NCI-H187 (cell line): Measurements from ENCODE around the gene PCK2.

ENCODE experiments used
- DNase-seq, 2 experiments: peaks; one replicate each; lab custom pipeline; 2025; lab: John Stamatoyannopoulos, UW

The PCK2 gene

DNA sequence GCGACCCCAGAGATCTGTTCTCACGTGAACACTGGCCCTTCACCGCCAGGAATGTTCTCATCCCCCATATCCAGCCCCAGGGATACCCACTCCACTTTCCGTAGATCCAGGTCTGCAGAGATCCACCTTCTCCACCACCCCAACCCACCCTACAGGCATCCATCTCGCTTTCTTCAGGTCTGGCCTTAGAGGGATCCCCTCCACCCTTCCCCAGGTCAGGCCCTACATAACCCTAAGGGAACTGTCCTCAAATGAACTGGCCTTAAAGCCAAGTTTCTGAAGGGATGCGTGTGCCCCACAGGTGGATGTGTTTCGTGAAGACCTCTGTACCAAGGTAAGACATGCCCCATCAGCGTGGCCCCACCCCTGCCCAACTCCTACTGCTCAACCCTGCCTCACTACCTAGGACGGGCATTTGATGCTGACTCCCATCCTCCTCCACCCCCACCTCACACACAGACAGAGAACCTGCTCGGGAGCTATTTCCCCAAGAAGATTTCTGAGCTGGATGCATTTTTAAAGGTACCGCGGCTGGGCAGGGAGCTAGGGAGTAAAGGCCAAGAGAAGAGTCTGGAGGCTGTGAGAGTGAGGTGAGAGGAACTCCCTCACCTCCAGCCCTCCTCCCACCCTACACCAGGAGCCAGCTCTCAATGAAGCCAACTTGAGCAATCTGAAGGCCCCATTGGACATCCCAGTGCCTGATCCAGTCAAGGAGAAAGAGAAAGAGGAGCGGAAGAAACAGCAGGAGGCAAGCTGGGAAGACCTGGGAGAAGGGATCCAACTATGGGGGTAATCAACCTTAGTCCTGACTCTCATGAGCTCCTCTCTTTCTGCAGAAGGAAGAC lies 42.8 kb downstream of the PCK2 start:
- no peak for DNase-seq

DNA sequence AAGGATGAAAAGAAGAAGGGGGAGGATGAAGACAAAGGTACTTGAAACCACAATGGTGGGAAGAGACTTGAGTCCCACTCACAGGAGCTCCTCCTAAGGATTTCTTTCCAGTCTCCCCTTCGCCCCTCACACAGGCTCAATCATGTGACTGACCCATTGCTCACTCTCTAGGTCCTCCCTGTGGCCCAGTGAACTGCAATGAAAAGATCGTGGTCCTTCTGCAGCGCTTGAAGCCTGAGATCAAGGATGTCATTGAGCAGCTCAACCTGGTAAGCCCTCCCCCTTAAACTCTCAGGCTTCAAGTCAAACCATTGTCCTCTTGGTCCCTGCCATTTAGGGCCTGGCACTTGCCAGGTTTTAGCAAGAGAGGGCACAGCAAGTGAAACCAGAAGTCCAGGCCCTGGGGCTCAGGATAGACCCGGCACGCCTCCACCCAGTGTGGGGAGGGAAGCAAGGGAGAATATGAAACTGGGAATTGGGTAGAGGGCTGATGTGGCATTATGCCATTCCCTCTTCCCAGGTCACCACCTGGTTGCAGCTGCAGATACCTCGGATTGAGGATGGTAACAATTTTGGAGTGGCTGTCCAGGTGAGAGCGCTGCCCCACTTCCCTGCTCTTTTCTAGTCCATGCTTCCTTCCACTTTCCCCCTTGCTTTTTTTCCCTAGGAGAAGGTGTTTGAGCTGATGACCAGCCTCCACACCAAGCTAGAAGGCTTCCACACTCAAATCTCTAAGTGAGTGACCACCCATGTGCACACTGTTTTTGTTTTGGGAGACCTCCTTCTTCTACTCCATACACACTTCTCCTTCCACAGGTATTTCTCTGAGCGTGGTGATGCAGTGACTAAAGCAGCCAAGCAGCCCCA lies 43.7 kb downstream of the PCK2 start:
- no peak for DNase-seq

DNA sequence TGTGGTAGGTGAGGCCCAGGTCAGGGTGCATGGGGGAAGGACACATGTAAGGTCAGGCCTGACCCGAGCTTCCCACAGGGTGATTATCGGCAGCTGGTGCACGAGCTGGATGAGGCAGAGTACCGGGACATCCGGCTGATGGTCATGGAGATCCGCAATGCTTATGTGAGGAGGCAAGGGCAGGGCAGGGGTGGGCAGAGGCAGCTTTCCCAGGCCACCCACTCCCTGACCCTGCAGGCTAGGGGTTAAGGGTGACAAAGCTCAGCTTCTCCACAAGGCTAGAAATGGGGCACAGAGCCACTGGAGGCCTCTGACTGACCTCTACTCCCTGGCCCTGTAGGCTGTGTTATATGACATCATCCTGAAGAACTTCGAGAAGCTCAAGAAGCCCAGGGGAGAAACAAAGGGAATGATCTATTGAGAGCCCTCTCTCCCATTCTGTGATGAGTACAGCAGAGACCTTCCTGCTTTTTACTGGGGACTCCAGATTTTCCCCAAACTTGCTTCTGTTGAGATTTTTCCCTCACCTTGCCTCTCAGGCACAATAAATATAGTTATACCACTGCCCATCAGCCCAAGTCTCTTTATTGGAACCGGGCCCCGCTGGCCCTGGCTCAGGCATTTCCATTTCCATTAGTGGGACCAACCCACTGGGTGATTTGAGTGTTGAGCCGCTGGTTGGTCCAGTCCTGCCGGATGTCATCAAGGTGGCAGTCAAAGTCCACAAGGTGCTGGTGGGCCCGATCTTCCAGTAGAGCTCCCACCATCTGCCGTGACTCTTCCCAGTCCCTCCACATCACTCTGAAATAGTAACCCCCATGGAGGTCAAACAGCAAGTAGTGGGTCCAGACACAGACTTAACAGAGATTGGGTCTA lies 44.5 kb downstream of the PCK2 start:
- DNase-seq = no peak

DNA sequence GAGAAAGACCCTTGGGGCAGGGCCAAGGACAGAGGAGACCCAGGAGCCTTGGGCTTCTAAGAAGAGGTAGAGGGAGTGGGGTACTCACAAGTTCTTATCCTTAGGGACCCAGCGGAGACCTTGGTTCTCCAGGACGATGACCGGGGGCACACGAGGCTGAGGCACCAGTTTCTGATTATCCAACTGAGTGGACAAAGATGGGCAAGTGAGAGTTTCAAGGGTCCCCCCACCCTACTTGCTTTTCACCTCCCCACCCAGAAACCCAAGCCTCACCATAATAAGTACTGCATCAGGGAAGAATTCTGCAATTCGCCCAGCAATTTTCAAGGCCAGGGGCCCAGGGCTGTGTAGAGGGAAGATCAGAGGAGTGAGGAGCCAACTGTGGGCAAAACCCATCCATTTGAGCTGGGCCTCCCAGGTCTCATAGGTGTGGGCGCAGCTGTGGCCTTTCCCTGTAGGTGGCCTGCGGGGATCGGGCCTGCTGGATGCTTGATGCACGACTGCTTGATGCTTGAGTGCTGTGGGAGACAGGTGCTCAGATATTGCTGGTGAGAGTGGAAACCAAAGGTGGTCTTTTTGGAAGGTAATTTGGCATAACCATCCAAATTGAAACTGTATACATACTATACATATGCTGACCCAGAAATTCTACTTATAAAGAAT lies 45.3 kb downstream of the PCK2 start:
- no peak for DNase-seq

DNA sequence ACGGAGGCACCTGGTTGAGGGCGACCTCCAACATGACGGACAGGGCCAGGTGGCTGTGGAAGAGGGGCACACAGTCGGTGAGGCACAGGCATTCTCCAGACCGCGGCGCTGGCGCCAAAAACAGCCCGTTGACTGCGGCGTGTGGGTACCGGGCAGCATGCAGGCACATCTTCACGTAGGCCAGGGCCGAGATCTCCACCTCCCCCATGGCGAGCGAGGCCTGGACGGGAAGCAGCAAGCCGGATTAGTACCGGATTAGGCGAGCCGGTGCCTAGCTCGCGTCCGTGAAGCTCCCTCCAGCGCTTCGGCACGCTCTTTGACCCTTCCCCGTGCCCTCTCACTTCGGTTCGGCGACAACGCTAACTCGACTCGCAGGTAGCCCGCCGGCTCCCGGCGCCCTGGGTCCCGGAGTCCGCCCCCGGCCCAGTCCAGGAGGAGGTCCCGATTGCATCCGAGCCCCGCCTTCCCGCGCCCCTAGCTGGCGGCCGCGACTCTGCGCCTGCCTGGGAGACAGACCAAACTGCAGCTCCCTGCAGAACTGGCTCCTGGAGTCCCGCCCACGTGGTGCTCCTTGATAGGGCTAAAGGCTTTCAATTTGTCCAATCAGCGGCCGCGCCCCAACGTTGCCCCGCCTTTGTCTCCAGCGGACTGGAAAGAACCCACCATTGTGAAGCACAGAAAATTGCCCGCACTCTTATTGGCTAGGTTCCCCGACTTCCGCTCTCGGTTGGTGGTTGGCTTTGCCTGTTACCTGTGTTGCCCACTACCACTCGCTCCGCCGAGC lies 47.2 kb downstream of the PCK2 start, which contains the start of gene EMC9:
Gene EMC9, minus strand, starts transcription at position 495 of the 784 bp plus-strand sequence. Its CDS starts 287 bp downstream, at position 208.
- peak; percentile 99 to 100 for DNase-seq

DNA sequence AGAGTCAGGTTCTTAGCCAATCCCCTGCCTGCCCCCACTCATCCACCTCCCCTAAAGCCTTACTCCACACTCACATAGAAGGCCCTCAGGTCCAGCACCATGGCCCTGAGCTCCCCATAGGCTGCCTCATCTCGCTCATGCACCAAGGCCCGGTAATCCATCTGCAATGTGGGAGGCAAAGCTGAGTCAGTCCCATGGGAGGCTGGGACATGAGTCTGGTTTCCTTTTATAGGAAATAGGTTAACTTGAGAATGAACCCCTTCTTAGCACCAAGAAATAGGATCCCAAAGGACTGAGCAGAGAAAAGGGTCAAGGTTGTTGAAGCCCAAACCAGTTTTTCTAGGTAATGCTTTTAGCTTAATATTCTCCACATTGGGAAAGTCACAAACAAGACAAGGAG lies 49.4 kb downstream of the PCK2 start:
- DNase-seq = no peak

DNA sequence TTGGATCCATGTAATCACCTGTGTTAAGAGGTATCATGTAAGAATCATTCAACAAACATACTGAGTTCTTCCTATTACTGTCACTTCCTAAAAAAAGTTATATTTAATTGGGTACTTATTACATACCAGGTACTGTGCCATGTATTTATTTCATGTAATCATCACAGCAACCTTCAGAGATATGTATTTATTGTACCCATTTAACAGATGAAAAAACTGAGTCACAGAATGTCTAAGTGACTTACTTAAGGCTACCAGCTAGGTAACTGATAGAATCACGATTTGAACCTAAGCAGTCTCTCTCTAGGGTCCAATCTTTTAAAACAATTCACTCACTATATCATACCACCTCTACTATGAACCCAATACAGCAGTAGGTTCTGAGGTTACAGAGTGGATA lies 50.3 kb downstream of the PCK2 start:
- no peak for DNase-seq

GRCh38 chr14:24145219-24145618 lies 51.1 kb downstream of the PCK2 start:
- no peak for DNase-seq

- peak in 1 of 2 experiments; percentile 87 for DNase-seq
These were observed 51.8 kb downstream of the PCK2 start for GRCh38 chr14:24145690-24146452.

- DNase-seq = peak; percentile 92 to 97
These were observed 52.4 kb downstream of the PCK2 start, which contains the start of gene PSME2 for GRCh38 chr14:24146453-24146977. PSME2 (minus strand) TSS chr14:24146610; CDS start chr14:24146581, 29 bp downstream.

DNA sequence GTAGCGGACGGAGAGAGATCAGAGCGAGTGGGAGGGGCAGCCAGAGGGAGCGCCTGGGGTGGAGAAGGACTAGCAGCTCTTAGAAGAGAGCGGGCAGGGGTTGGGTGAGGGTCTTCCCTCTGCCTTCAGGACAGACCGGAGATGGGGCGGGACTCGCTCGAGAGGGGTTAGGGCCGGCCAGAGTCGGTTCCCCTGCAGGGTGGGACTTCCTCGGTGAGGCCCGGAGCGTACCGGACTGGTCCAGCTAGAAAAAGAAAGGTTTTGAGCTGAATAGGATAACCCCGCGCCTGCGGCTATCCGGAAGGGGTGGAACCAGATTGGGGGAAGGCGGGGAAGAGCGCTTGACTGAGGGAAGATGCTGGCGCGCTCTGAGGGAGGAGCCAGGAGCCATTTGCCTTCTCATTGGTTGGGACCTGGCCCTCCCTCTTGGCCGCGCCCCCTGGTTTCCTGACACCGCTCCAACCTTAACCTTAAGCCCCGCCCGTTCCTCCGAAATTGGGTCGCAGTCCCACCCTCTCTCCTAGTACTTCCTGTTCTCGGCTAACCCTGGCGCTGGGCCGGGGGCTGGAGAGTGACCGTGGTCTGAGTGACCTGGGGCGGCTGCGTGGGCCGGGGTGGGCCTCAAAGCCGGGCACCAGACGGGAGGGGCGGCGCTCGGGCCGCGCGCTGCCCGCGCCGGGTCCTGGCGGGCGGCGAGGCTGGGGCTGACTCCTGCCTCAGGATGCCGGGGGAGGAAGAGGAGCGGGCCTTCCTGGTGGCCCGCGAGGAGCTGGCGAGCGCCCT lies 53.1 kb downstream of the PCK2 start, which contains the start of gene RNF31:
Gene RNF31, plus strand, starts transcription at position 521 of the 783 bp plus-strand sequence. Its CDS starts 201 bp downstream, at position 722.
- peak; percentile 96 to 98 for DNase-seq

DNA sequence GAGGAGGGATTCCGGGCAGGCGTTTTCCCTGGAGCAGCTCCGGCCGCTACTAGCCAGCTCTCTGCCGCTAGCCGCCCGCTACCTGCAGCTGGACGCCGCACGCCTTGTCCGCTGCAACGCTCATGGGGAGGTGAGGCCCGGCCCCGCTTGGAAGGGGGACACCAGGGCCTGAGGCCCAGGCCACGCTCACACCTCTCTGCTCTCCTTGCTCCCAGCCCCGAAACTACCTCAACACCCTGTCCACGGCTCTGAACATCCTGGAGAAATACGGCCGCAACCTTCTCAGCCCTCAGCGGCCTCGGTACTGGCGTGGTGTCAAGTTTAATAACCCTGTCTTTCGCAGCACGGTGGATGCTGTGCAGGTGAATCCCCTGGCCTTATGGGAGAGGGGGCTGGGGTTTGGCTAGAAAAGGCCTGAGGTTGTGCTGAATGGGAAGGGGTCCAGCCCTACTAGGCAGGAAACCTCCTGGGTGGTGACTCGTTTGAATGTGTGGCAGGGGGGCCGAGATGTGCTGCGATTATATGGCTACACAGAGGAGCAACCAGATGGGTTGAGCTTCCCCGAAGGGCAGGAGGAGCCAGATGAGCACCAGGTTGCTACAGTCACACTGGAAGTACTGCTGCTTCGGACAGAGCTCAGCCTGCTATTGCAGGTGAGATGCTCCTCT lies 53.8 kb downstream of the PCK2 start:
- no peak for DNase-seq

DNA sequence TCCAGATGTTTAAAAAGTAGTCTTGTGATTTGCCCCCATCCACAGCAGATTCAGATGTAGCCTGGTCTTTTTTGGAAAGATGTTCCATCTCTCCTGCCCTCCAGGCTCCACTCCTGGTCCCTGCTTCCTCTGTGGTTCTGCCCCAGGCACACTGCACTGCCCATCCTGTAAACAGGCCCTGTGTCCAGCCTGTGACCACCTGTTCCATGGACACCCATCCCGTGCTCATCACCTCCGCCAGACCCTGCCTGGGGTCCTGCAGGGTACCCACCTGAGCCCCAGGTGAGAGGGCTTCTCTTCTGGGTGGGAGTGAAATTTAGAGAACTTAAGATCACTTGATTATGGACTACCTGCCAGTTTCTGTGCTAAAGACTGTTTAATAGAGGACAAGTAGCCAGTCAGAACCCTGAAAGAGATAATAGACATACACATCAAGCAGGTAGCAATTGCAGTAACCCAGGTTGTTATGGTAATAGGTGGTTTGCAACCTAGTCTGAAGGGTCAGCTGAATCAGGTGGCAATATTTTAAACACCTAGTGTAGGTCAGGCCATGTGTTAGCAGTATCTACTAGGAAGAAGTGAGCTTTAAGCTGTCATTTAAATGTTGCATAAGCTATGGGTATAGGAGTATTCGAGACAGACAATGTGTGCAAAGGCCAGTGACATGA lies 55.3 kb downstream of the PCK2 start:
- no peak for DNase-seq

DNA sequence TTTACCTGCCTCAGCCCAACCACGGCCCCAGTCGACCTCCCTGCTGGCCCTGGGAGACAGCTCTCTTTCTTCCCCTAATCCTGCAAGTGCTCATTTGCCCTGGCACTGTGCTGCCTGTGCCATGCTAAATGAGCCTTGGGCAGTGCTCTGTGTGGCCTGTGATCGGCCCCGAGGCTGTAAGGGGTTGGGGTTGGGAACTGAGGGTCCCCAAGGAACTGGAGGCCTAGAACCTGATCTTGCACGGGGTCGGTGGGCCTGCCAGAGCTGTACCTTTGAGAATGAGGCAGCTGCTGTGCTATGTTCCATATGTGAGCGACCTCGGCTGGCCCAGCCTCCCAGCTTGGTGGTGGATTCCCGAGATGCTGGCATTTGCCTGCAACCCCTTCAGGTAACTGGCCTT lies 56.0 kb downstream of the PCK2 start:
- DNase-seq = no peak

DNA sequence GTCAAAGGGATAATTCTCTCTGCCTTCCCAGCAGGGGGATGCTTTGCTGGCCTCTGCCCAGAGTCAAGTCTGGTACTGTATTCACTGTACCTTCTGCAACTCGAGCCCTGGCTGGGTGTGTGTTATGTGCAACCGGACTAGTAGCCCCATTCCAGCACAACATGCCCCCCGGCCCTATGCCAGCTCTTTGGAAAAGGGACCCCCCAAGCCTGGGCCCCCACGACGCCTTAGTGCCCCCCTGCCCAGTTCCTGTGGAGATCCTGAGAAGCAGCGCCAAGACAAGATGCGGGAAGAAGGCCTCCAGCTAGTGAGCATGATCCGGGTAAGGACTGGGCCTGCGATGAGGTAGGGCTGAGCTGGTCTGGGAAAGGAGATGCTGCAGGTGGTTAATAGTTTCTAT lies 56.5 kb downstream of the PCK2 start:
- DNase-seq = no peak

DNA sequence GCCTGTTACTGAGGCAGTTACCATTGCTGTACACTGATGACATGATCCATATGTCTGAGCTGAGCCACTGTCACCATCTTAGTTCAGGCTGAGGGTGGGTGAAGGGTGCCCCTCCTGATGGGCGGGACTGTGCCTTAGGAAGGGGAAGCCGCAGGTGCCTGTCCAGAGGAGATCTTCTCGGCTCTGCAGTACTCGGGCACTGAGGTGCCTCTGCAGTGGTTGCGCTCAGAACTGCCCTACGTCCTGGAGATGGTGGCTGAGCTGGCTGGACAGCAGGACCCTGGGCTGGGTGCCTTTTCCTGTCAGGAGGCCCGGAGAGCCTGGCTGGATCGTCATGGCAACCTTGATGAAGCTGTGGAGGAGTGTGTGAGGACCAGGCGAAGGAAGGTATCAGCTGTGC lies 56.9 kb downstream of the PCK2 start:
- DNase-seq = no peak

GRCh38 chr14:24151404-24152080 lies 57.4 kb downstream of the PCK2 start:
- DNase-seq = no peak
